BLaER1 treated with 17β-estradiol and CSF1 and Interleukin-3, amounts not matched to agents 10 nM and 100 nM (cell line): ENCODE results near the gene CDCP2.

Source experiments
- H3K27ac ChIP-seq, 11 experiments: shearing (Covaris generic); formaldehyde crosslinking; 2 replicates each; pipeline ENCODE4 v1.8.1; 2022
- H3K27me3 ChIP-seq, 11 experiments: shearing (Covaris generic); formaldehyde crosslinking; 2 replicates each; pipeline ENCODE4 v1.8.1; 2022
- H3K36me3 ChIP-seq, 11 experiments: shearing (Covaris generic); formaldehyde crosslinking; 2 replicates each; pipeline ENCODE4 v1.8.1; 2022
- H3K4me1 ChIP-seq, 10 experiments: shearing (Covaris generic); formaldehyde crosslinking; 2 replicates each; pipeline ENCODE4 v1.8.1; 2022
- H3K4me2 ChIP-seq, 11 experiments: shearing (Covaris generic); formaldehyde crosslinking; 2 replicates each; pipeline ENCODE4 v1.8.1; 2022
- H3K4me3 ChIP-seq, 10 experiments: shearing (Covaris generic); formaldehyde crosslinking; 2 replicates each; pipeline ENCODE4 v1.8.1; 2022
- H3K9ac ChIP-seq, 11 experiments: shearing (Covaris generic); formaldehyde crosslinking; 2 replicates each; pipeline ENCODE4 v1.8.1; 2022
- H3K9me3 ChIP-seq, 11 experiments: shearing (Covaris generic); formaldehyde crosslinking; replicated peaks in 1 of 11; 2 replicates each; pipeline ENCODE4 v1.8.1; 2022
- H4K20me1 ChIP-seq, 11 experiments: shearing (Covaris generic); formaldehyde crosslinking; 2 replicates each; pipeline ENCODE4 v1.8.1; 2022
- Cebpa-rat ChIP-seq, 11 experiments: shearing (Covaris generic); IDR thresholded peaks; 2 replicates each; pipeline ENCODE4 v1.8.1; 2022

The CDCP2 gene

GRCh38 chr1:54151013-54151412 is 1.8 kb downstream of the CDCP2 start:
- H3K27ac ChIP-seq: no peak overlapping the region
- H3K4me3 ChIP-seq: no peak overlapping the region
- H3K4me1 ChIP-seq: peaks cover 0 to 19% (median 12%) of the 10 kb centered on the region in 10 experiments; a peak in 18 of 20 replicates
- H3K9ac ChIP-seq: no peak overlapping the region
- no peaks in the 10 kb centered on the region for H4K20me1 ChIP-seq
- TF ChIP-seq Cebpa-rat (IDR thresholded peaks at IDR 0.05): no peak
- H3K4me2 ChIP-seq: no peak overlapping the region
- no peaks in the 10 kb centered on the region for H3K9me3 ChIP-seq
- no peaks in the 10 kb centered on the region for H3K36me3 ChIP-seq
- no peaks in the 10 kb centered on the region for H3K27me3 ChIP-seq

GRCh38 chr1:54149734-54150133 is 3.1 kb downstream of the CDCP2 start:
- H3K36me3 ChIP-seq: no peaks in the 10 kb centered on the region
- H3K9ac ChIP-seq: no peak overlapping the region
- no peak overlapping the region for H3K27ac ChIP-seq
- H3K4me1 ChIP-seq: peaks cover 0 to 17% (median 11%) of the 10 kb centered on the region in 10 experiments; a peak in 18 of 20 replicates
- no peaks in the 10 kb centered on the region for H3K9me3 ChIP-seq
- no peaks in the 10 kb centered on the region for H3K27me3 ChIP-seq
- no peak for TF ChIP-seq Cebpa-rat (IDR thresholded peaks at IDR 0.05)
- no peaks in the 10 kb centered on the region for H4K20me1 ChIP-seq
- no peak overlapping the region for H3K4me3 ChIP-seq
- H3K4me2 ChIP-seq: no peak overlapping the region

GRCh38 chr1:54144366-54144765 is 8.4 kb downstream of the CDCP2 start:
- Histone ChIP-seq H3K4me3 (no peak overlapping the region), H3K36me3 (no peaks in the 10 kb centered on the region), H3K27ac (no peak overlapping the region), H4K20me1 (no peaks in the 10 kb centered on the region), H3K4me2 (no peak overlapping the region), H3K4me1 (no peaks in the 10 kb centered on the region), H3K9me3 (no peaks in the 10 kb centered on the region), H3K27me3 (no peaks in the 10 kb centered on the region), H3K9ac (no peak overlapping the region)
- no peak for TF ChIP-seq Cebpa-rat (IDR thresholded peaks at IDR 0.05)

- H3K9me3 ChIP-seq: peaks cover 0 to 4% (median 0%) of the 10 kb centered on the region in 11 experiments; a peak in 2 of 22 replicates
- H3K4me3 ChIP-seq: no peak overlapping the region
- no peak for TF ChIP-seq Cebpa-rat (IDR thresholded peaks at IDR 0.05)
- H3K27me3 ChIP-seq: no peaks in the 10 kb centered on the region
- H4K20me1 ChIP-seq: no peaks in the 10 kb centered on the region
- H3K4me2 ChIP-seq: no peak overlapping the region
- H3K9ac ChIP-seq: no peak overlapping the region
- H3K36me3 ChIP-seq: no peaks in the 10 kb centered on the region
- no peaks in the 10 kb centered on the region for H3K4me1 ChIP-seq
- H3K27ac ChIP-seq: no peak overlapping the region
These were observed 10.5 kb downstream of the CDCP2 start for GRCh38 chr1:54142146-54142900.

- Histone ChIP-seq H4K20me1 (no peaks in the 10 kb centered on the region), H3K36me3 (no peaks in the 10 kb centered on the region), H3K4me2 (no peak overlapping the region), H3K9me3 (peaks cover 0 to 4% (median 0%) of the 10 kb centered on the region in 11 experiments; a peak in 2 of 22 replicates), H3K27ac (no peak overlapping the region), H3K4me3 (no peak overlapping the region), H3K4me1 (no peaks in the 10 kb centered on the region), H3K27me3 (no peaks in the 10 kb centered on the region), H3K9ac (no peak overlapping the region)
- no peak for TF ChIP-seq Cebpa-rat (IDR thresholded peaks at IDR 0.05)
These were observed 13.1 kb downstream of the CDCP2 start for GRCh38 chr1:54139711-54140110.

GRCh38 chr1:54138994-54139393 is 13.8 kb downstream of the CDCP2 start:
- Histone ChIP-seq H3K9ac (no peak overlapping the region), H3K36me3 (no peaks in the 10 kb centered on the region), H3K4me1 (no peaks in the 10 kb centered on the region), H3K4me3 (no peak overlapping the region), H3K9me3 (peaks cover 0 to 4% (median 0%) of the 10 kb centered on the region in 11 experiments; a peak in 2 of 22 replicates), H3K27me3 (no peaks in the 10 kb centered on the region), H3K27ac (no peak overlapping the region), H3K4me2 (no peak overlapping the region), H4K20me1 (no peaks in the 10 kb centered on the region)
- TF ChIP-seq Cebpa-rat (IDR thresholded peaks at IDR 0.05): no peak

GRCh38 chr1:54137534-54138061 is 15.2 kb downstream of the CDCP2 start:
- Histone ChIP-seq H3K4me2 (no peak overlapping the region), H3K27me3 (no peaks in the 10 kb centered on the region), H3K9ac (no peak overlapping the region), H3K36me3 (no peaks in the 10 kb centered on the region), H4K20me1 (no peaks in the 10 kb centered on the region), H3K27ac (no peak overlapping the region), H3K4me3 (no peak overlapping the region), H3K4me1 (no peaks in the 10 kb centered on the region), H3K9me3 (peaks cover 0 to 4% (median 0%) of the 10 kb centered on the region in 11 experiments; a peak in 2 of 22 replicates)
- TF ChIP-seq Cebpa-rat (IDR thresholded peaks at IDR 0.05): no peak

GRCh38 chr1:54136963-54137533 is 15.8 kb downstream of the CDCP2 start:
- Histone ChIP-seq H3K9me3 (peaks cover 0 to 4% (median 0%) of the 10 kb centered on the region in 11 experiments; a peak in 2 of 22 replicates), H3K9ac (no peak overlapping the region), H3K4me2 (no peak overlapping the region), H3K4me3 (no peak overlapping the region), H3K4me1 (no peaks in the 10 kb centered on the region), H3K27me3 (no peaks in the 10 kb centered on the region), H4K20me1 (no peaks in the 10 kb centered on the region), H3K36me3 (no peaks in the 10 kb centered on the region), H3K27ac (no peak overlapping the region)
- TF ChIP-seq Cebpa-rat (IDR thresholded peaks at IDR 0.05): no peak

GRCh38 chr1:54136269-54136896 is 16.4 kb downstream of the CDCP2 start:
- TF ChIP-seq Cebpa-rat (IDR thresholded peaks at IDR 0.05): no peak
- H3K36me3 ChIP-seq: no peaks in the 10 kb centered on the region
- no peak overlapping the region for H3K4me2 ChIP-seq
- H3K4me3 ChIP-seq: no peak overlapping the region
- H3K27ac ChIP-seq: no peak overlapping the region
- H3K27me3 ChIP-seq: no peaks in the 10 kb centered on the region
- H3K9me3 ChIP-seq: peaks cover 0 to 4% (median 0%) of the 10 kb centered on the region in 11 experiments; a peak in 2 of 22 replicates
- no peaks in the 10 kb centered on the region for H4K20me1 ChIP-seq
- no peaks in the 10 kb centered on the region for H3K4me1 ChIP-seq
- no peak overlapping the region for H3K9ac ChIP-seq
